Fibroblast of lung (primary cell): ENCODE data around the gene ZNF317.

Experiments
- EZH2 ChIP-seq: IDR thresholded peaks from 2 replicates; pipeline ENCODE4 v1.5.1; 2012; ENCODE audit warnings: low read length, control low read depth, mild to moderate bottlenecking; ENCODE audit errors: missing control alignments
- TF ChIP-seq, protein P1 (sequence below), 2 donors: IDR thresholded peaks in 1 of 2; conservative IDR thresholded peaks in 1 of 2; 1 replicate in 1 of 2; 2 replicates in 1 of 2; pipeline ENCODE4 v1.5.1; 2011 to 2012; ENCODE audit warnings: low read length in 2 of 2, control low read depth in 1 of 2, inconsistent platforms in 1 of 2, low read depth in 1 of 2, mild to moderate bottlenecking in 1 of 2

DNA sequence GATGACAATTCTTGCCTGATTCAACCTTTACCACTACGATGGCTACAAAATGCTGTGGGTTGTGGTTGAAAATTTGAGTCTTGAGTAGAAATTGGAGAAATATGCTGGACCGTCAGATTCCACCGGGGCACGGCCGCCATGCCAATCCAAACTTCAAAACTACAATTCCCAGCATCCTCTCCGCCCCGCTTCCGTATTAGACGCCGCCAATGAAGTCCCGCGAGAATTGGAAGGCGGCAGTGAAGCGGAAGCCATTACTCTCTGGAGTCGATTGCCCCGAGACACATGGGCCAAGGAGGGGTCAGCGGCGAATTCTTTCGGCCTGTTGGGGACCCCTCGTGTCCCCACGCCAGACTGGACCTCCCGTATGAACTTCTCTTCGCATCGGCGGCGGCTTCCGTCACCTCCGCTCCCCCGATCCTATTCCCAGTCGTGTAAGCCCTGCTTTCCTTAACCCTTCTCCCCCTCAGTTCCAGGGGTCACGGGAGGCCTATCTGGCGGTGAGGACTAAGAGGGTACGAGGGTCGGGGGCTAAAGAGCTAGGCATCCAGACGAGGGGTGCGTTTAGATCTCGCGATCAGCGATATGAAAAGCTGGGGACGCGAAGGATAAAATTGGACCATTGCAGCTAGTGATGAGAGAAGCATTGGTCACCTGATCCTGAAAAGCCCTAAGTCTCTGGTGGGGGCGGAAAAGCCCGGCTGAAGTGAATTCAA is at the start of gene ZNF317:
- TF ChIP-seq, protein P1, sequence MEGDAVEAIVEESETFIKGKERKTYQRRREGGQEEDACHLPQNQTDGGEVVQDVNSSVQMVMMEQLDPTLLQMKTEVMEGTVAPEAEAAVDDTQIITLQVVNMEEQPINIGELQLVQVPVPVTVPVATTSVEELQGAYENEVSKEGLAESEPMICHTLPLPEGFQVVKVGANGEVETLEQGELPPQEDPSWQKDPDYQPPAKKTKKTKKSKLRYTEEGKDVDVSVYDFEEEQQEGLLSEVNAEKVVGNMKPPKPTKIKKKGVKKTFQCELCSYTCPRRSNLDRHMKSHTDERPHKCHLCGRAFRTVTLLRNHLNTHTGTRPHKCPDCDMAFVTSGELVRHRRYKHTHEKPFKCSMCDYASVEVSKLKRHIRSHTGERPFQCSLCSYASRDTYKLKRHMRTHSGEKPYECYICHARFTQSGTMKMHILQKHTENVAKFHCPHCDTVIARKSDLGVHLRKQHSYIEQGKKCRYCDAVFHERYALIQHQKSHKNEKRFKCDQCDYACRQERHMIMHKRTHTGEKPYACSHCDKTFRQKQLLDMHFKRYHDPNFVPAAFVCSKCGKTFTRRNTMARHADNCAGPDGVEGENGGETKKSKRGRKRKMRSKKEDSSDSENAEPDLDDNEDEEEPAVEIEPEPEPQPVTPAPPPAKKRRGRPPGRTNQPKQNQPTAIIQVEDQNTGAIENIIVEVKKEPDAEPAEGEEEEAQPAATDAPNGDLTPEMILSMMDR (conservative IDR thresholded peaks at IDR 0.05 in 1 of 2, IDR thresholded peaks at IDR 0.05 in 1 of 2; ENCODE audit: low read depth in 1 of 2, low read length in 2 of 2) = no peak
- TF ChIP-seq EZH2 = no peak
